OCI-LY3 (cell line): ENCODE data around the gene MAPKAPK3.

ENCODE experiments used
- CTCF ChIP-seq: fragments of 200-600, 300-600 bp; sonication (generic); IDR thresholded peaks from 2 replicates; pipeline ENCODE4 v1.5.1; 2014; ENCODE audit warnings: antibody characterized with exemption, low read length, low read depth
- EZH2phosphoT487 ChIP-seq: fragments of 200-600 bp; shearing (Covaris generic); IDR thresholded peaks from 2 replicates; pipeline ENCODE4 v1.6.1; 2018; ENCODE audit warnings: antibody characterized with exemption, mixed run types, low read depth

GRCh38 chr3:50577348-50577747 lies 39.6 kb upstream of the MAPKAPK3 start:
- TF ChIP-seq CTCF (no peak), EZH2phosphoT487 (no peak)
